Prostate gland (tissue), 2 donors: Measurements from ENCODE around the gene FHOD3.

Experiments used
- POLR2A ChIP-seq: fragments of 450-650 bp; IDR thresholded peaks from one replicate; pipeline ENCODE4 v1.6.1; 2016; ENCODE audit warnings: antibody characterized with exemption, mild to moderate bottlenecking
- POLR2AphosphoS5 ChIP-seq: sonication (generic); formaldehyde crosslinking; IDR thresholded peaks from one replicate; pipeline ENCODE4 v1.6.1; 2017; ENCODE audit warnings: antibody characterized with exemption
- TF ChIP-seq, protein P1 (sequence below), 4 experiments: fragments of 200-600 bp in 2 of 4; fragments of 450-650 bp in 2 of 4; sonication (generic) in 2 of 4; IDR thresholded peaks; 1 replicate in 3 of 4; 2 replicates in 1 of 4; pipeline ENCODE4 v1.5.1; 2016 to 2019; ENCODE audit warnings: antibody characterized with exemption in 4 of 4, mild to moderate bottlenecking in 2 of 4, moderate library complexity in 2 of 4

DNA sequence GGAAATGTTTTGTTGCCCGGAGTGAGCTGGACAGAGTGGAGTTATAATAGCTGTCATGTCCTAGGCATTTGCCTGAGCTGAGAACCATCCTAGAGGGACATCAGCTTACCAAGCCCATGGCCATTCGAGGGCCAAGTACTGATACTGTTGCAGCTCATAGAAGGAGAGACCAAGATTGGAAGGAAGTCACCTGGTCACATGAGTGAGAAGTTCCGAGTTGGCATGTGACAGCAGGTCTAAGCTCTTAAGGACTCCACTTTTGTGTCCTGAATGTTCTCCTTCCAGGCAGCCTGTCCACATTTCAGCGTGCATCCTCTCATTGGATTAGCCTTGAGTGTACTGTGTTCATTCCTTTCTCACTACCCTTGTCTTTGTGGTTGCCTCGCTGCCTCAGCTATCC is 4.4 kb downstream of the FHOD3 start:
- TF ChIP-seq, protein P1, sequence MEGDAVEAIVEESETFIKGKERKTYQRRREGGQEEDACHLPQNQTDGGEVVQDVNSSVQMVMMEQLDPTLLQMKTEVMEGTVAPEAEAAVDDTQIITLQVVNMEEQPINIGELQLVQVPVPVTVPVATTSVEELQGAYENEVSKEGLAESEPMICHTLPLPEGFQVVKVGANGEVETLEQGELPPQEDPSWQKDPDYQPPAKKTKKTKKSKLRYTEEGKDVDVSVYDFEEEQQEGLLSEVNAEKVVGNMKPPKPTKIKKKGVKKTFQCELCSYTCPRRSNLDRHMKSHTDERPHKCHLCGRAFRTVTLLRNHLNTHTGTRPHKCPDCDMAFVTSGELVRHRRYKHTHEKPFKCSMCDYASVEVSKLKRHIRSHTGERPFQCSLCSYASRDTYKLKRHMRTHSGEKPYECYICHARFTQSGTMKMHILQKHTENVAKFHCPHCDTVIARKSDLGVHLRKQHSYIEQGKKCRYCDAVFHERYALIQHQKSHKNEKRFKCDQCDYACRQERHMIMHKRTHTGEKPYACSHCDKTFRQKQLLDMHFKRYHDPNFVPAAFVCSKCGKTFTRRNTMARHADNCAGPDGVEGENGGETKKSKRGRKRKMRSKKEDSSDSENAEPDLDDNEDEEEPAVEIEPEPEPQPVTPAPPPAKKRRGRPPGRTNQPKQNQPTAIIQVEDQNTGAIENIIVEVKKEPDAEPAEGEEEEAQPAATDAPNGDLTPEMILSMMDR (IDR thresholded peaks at IDR 0.05), result no peak
- TF ChIP-seq POLR2A, result no peak
- TF ChIP-seq POLR2AphosphoS5, result no peak
